Smooth muscle cell of the brain vasculature (primary cell): ENCODE results near the gene HFM1.
"Not testable (repeated sequence)": the region's sequence is repeated elsewhere in the genome, so short reads cannot be mapped to it uniquely, and the experiment has no call there.

Experiments used
- DNase-seq: peaks from one replicate; pipeline ENCODE4 v3.0.0-alpha.2; 2012; ENCODE audit warnings: low read depth, low spot score

The HFM1 gene, protein sequence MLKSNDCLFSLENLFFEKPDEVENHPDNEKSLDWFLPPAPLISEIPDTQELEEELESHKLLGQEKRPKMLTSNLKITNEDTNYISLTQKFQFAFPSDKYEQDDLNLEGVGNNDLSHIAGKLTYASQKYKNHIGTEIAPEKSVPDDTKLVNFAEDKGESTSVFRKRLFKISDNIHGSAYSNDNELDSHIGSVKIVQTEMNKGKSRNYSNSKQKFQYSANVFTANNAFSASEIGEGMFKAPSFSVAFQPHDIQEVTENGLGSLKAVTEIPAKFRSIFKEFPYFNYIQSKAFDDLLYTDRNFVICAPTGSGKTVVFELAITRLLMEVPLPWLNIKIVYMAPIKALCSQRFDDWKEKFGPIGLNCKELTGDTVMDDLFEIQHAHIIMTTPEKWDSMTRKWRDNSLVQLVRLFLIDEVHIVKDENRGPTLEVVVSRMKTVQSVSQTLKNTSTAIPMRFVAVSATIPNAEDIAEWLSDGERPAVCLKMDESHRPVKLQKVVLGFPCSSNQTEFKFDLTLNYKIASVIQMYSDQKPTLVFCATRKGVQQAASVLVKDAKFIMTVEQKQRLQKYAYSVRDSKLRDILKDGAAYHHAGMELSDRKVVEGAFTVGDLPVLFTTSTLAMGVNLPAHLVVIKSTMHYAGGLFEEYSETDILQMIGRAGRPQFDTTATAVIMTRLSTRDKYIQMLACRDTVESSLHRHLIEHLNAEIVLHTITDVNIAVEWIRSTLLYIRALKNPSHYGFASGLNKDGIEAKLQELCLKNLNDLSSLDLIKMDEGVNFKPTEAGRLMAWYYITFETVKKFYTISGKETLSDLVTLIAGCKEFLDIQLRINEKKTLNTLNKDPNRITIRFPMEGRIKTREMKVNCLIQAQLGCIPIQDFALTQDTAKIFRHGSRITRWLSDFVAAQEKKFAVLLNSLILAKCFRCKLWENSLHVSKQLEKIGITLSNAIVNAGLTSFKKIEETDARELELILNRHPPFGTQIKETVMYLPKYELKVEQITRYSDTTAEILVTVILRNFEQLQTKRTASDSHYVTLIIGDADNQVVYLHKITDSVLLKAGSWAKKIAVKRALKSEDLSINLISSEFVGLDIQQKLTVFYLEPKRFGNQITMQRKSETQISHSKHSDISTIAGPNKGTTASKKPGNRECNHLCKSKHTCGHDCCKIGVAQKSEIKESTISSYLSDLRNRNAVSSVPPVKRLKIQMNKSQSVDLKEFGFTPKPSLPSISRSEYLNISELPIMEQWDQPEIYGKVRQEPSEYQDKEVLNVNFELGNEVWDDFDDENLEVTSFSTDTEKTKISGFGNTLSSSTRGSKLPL (N-terminal part only)

DNA sequence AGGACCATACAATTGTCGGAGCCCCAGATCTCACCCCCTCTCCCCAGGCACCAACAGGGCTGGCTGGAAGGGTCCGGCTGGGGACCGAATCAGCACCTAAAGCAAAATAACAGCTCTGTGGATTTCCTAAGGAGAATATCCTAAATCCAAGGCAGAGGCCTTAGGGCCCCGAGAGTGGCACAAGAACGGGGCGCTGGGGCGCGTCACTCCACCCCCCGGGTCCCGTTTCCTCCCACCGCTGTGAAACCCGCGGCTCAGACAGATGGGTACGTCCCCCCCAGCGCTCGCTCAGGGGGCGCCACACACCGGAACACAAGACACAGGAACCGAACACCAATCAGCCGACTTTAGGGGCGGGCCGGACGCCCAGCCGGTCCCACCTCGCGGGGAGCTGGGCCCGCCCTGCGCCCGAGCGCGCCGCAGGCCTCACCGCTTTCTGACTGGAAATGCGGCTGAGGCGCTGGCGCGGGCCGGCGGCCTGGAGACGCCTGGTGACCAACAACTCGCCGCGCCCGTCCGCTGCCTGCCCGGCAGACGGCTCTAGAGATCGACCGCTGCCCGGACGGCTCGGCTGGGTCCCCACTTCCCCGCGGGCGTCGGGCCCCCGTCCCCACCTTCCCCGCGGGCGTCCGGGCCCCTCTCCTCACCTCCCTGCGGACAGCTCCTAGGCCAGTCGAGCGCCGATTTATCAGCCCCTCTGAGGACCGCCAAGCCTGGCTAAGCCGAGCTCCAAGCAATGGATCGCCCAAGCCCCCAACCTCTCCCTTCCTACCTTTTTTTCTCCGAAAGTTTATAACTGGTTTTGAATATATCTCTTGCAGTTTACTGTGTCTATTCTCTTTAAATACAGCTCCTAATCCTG is at the start of gene HFM1:
Gene HFM1, minus strand, starts transcription at position 687 of the 862 bp plus-strand sequence. CDS start 3,755 bp downstream, outside the sequence.
- peak; percentile 36 for DNase-seq

DNA sequence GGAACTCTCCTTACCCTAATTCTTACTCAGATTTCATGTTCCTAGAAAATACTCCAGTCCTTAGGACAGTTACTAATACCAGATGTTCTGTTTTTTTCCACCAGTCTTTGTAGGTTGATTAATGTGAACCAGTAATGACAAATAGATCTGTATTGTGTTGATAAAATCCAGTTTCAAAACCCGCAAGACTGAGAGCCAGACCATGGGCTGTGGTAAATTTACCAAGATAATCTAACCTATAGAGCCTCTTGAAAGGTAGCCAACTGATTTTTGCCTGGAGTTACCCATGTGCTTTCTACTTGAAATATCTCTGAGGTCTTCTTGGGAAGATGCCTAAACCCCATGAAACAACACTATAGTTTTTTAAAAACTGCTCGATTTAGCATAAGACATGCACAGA is 49.5 kb upstream of the HFM1 start:
- DNase-seq: no peak

DNA sequence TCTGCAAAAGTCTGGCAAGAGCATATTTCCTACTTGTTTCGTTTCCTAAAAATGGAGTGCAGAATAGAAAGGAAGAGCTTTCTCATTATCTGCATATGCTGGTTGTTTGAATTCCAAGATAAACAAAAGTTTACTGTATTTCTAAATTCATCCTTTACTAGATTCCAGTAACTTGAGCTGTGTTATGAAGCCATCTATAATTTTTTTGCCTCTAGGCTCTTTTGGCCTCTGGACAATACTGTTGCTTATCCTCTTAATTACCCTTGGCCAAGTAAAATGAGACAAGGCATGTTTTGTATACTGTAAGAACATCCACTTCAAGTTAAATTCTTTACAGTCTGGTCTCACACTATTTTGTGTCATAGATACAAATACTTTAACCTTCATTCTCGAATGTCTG is 45.6 kb upstream of the HFM1 start:
- no peak for DNase-seq

DNA sequence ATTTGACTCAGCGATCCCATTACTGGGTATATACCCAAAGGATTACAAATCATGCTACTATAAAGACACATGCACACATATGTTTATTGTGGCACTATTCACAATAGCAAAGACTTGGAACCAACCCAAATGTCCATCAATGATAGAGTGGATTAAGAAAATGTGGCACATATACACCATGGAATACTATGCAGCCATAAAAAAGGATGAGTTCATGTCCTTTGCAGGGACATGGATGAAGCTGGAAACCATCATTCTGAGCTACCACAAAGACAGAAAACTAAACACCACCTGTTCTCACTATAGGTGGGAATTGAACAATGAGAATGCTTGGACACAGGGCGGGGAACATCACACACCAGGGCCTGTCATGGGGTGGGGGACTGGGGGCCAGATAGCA is 43.1 kb upstream of the HFM1 start:
- DNase-seq: not testable (repeated sequence)

DNA sequence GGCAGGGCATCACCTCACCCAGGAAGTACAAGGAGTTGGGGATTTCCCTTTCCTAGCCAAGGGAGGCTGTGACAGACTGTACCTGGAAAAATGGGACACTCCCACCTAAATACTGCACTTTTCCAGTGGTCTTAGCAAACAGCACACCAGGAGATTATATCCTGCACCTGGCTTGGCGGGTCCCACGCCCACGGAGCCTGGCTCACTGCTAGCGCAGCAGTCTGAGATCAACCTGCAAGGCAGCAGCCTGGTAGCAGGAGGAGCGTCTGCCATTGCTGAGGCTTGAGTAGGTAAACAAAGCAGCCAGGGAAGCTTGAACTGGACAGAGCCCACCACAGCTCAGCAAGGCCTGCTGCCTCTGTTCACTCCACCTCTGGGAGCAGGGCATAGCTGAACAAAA is 37.3 kb upstream of the HFM1 start:
- not testable (repeated sequence) for DNase-seq

DNA sequence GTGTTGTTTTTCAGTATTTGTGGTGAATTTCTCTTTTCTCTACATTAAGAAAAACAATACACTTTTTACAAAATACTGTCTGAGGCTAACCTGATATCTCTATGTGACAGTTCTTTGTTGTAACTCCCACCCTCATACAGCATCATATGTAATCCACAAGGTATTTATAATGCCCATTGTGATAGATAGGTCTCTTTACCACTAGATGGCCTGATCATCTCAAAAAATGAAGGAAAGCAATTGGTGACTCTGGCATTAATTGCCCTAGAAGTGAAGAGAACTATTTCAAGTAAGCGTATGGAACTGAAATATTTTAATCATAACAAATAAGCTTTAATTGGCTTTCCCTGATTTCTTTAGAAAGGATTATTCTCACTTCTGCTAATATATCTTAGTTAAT is 36.2 kb upstream of the HFM1 start:
- no peak for DNase-seq

DNA sequence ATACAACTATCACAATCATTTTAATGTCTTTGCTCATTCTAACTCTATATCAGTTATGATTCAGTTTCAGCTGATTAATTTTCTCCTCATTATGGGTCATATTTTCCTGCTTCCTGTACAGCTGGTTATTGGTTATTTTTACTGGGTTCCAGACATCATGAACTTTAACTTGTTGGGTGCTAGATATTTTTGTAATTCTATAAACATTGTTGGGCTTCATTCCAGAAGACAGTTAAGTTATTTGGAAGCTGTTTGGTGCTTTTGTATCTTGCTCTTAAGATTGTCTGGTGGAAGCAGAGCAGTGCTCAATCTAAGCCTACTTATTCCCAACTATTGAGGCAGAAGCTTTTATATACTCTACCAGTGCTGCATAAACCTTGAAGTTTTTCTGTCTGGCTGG is 34.4 kb upstream of the HFM1 start:
- no peak for DNase-seq

DNA sequence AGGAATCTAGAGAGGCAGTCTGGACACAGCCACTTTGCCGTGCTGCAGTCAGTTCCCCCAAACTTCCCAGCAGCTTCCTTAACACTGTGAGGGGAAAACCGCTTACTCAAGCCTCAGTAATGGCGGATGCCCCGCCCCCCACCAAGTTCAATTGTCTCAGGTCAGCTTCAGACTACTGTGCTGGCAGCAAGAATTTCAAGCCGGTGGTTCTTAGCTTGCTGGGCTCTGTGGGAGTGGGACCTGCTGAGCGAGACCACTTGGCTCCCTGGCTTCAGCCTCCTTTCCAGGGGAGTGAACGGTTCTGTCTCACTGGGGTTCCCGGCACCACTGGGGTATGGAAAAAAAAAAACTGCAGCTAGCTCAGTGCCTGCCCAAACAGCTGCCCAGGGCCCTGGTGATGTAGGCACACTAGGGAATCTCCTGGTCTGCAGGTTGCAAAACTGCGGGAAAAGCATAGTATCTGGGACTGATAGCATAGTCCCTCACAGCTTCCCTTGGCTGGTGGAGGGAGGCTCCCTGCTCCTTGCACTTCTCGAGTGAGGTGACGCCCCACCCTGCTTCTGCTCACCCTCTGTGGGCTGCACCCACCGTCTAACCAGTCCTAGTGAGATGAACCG is 23.7 kb upstream of the HFM1 start:
- no peak for DNase-seq

DNA sequence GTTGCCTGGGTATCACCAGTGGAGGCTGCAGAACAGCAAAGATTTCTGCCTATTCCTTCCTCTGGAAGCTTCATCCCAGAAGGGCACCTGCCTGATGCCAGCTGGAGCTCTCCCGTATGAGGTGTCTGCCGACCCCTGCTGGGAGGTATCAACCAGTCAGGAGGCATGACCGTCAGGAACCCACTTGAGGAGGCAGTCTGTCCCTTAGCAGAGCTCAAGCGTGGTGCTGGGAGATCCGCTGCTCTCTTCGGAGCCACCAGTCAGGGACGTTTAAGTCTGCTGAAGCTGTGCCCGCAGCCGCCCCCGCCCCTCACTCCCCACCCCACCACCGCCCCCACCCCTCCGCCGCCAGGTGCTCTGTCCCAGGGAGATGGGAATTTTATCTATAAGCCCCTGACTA is 23.1 kb upstream of the HFM1 start:
- DNase-seq: no peak

DNA sequence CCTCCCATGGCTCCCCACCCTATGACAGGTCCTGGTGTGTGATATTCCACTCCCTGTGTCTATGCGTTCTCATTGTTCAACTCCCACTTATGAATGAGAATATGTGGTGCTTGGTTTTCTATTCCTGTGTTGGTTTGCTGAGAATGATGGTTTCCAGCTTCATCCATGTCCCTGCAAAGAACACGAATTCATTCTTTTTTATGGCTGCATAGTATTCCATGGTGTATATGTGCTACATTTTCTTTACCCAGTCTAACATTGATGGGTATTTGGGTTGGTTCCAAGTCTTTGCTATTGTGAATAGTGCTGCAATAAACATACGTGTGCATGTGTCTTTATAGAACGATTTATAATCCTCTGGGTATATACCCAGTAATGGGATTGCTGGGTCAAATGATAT is 17.9 kb upstream of the HFM1 start:
- DNase-seq: not testable (repeated sequence)

DNA sequence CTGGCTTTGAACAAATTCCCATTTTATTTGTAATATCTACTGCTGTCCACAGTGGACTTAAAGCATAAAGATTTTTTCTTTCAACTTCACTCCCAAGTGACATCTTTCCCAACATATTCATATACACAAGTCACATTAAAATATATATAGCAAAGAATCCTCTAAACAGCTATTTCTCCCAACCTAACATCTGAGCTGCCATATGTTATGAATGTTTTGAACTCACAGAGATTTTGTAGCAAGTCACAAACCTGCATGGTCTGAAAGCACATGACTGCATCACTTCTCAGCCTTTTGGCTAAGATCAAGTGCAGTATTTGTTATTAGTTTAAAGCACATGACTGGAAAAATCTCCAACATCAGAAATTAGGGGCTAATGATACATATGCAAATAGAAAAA is 7.7 kb upstream of the HFM1 start:
- DNase-seq: no peak

DNA sequence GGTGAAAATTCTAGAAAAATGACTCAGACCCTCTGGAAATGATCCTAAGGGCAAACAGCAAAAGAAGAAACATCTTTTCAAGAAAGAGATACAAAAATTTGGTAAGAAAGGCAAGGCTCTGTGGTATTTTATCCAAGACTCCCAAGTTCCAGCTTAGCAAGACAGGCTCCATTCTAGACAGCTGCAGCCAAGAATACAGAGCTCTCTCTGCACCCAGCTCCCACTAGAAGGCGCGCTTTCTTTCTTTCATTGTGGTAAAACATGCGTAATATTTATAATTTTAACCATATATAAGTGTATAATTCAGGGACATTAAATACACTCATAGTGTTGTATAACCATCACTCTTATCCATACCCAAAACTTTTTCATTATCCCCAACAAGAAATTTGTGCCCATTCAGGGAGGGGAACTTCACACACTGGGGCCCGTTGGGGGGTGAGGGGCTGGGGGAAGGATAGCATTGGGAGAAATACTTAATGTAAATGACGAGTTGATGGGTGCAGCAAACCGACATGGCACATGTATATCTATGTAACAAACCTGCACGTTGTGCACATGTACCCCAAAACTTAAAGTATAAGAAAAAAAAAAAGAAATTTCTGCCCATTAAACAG is 2.2 kb upstream of the HFM1 start:
- DNase-seq: no peak

DNA sequence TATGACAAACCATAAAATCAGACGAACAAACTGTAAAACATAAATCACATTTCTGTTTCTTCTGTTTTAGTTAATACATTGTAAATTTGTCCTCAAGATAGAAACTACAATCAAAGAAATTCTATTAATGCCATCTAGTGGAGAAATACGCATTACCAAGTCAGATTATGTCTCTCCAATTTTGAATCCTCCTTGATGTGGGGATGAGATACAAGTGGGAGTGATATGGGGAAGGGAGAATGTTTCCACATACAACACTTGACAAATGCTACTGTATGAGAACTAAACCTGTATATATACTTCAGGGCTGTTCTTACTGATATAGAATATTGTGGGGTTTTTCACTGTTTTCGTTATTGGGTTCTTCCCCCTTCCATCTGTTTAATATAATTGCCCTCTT is 2.6 kb downstream of the HFM1 start:
- DNase-seq: no peak

DNA sequence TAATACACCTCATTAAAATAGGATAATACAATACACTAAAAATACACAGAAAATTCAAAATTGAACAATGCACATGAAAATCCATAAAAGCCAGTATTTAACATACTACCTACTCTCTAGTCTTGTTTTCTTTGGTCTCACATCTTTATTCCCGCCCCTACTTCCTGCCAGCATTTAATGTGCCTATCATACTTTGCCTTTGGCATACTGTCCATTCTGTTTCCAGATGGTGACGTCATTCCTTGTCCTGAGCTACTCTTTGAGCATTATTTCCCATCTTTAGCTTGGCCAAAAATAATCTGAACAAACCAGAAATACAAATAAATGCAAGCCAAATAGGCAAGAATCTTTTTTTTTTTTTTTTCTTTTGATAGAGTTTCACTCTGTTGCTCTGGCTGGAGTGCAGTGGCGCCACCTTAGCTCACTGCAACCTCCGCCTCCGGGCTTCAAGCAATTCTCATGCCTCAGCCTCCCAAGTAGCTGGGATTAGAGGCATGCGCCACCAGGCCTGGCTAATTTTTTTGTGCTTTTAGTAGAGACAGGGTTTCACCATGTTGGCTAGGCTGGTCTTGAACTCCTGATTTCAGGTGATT is 4.4 kb downstream of the HFM1 start:
- DNase-seq: no peak

DNA sequence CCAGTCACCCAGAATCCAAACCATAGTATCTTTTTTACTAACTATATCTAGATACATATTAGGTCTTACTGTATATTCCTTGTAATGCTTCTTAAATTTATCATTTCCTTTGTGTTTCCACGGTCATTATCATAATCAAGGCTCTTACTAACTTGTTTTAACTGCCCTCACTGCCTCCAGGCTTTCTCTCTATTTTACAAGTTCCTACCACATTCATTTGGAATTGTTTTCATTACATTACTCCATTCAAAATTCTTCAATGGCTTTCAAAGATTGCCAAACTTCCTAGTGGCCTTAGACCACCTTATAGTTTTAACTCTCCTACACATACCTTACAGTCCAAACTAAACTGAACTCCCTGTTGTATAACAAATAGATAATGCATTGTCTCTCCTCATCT is 6.3 kb downstream of the HFM1 start:
- DNase-seq: no peak

DNA sequence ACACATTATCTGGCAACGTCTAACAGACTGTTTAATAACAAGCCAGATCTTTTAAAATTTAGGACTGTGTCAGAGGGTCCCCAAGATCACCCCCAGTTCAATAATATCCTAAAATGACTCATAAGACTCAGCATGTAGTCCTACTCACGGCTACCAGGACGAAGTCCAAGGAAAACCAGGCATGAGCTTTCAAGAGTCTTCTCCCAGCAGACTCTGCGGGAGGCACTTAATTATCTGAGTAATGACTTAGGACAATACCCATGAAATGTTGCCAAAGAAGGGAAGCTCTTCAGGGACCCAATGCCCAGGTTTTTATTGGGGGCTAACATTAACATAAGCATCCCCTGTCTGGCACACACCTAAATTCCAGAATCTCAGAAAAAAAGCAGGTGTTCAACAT is 7.0 kb downstream of the HFM1 start:
- DNase-seq: no peak

DNA sequence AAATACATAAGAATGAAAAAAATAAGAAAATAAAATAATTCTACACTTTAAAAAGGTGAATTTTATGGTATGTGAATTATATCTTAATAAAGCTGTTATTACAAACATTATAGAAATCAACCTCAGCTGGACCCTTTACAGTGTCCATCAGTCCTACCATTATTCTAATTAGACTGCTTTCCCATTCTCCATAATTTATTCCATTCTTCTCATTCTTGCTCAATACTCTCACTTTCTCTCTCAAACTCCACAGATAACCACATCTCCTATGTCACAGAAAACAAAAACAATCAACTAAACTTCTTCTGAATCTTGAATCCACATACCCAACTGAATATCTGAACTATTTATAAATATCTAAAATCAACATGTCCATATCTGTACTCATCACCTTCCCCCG is 11.6 kb downstream of the HFM1 start:
- DNase-seq: no peak

DNA sequence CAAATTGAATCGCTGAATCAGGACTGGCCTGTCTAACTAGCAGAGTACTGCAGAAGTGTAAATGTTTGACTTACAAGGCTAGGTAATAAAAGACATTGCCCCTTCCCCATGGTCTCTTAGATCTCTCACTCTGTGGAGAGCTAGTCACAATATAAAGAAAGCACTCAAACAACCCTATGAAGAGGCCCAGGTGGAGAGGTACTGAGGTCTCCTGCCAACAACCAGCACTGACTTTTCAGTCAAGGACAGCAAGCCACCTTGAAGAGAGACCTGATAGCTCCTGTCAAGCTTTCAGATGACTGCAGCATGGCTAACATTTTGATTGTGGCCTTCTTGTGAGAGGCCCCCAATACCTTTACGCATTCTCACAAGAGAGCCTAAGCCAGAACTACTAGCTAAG is 18.5 kb downstream of the HFM1 start:
- DNase-seq: no peak

DNA sequence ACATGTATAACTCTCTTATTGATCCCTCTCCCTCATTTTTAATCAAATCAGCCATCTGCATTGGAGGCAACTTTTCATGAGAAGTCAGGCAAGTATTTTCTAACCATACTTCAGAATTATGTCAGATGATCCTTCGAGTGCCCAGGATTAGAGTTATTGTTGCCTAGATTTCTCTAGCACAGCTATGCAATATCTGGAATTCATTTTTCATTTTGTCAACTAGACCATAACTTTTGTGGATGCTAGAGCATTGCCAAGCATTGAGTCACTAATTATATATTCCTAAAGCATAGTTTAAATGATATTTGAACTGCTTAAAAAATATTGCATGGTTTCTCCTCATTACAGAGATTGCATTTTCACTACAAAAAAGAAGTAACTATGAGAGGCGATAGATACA is 21.2 kb downstream of the HFM1 start:
- no peak for DNase-seq

DNA sequence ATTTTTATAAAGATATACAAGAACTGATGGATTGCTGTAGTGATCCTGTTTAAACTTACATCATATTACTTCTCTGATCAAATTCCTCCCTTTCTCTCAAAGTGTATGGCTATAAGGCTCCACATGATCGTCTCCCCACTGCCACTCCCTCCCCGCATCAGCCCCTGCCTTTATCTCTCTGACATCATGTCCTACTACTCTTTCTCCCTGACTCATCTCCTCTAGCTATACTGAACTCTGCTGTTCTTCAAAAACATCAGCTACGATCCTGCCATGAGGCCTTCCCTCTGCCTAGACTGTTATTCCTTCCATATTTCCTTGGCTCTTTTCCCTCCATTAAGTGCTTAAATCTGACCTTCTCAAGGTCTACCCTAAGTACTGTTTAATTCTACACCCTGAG is 22.8 kb downstream of the HFM1 start:
- no peak for DNase-seq
